Activated CD8-positive, alpha-beta memory T cell treated with anti-CD3 and anti-CD28 coated beads for 48 hours (primary cell): ENCODE data around the gene CFTR.
"Not testable (repeated sequence)": the region's sequence is repeated elsewhere in the genome, so short reads cannot be mapped to it uniquely, and the experiment has no call there.

Source experiments
- DNase-seq, 3 experiments: peaks; one replicate each; pipeline ENCODE4 v3.0.0-alpha.2; 2020; ENCODE audit warnings: low read depth in 2 of 3, low spot score in 2 of 3

Gene CFTR

GRCh38 chr7:117479225-117480054, at the start of gene CFTR:
Gene CFTR, plus strand, starts transcription at chr7:117480025. Its CDS starts 70 bp downstream, at chr7:117480095.
- DNase-seq: no peak

GRCh38 chr7:117435475-117436043, 44.3 kb upstream of the CFTR start:
- no peak for DNase-seq

- no peak for DNase-seq
Measured at GRCh38 chr7:117444646-117445045, 35.2 kb upstream of the CFTR start.

GRCh38 chr7:117445206-117445605, 34.6 kb upstream of the CFTR start:
- DNase-seq: no peak

GRCh38 chr7:117446220-117446815, 33.5 kb upstream of the CFTR start:
- no peak for DNase-seq

GRCh38 chr7:117448655-117449054, 31.2 kb upstream of the CFTR start:
- no peak for DNase-seq

GRCh38 chr7:117458977-117459583, 20.7 kb upstream of the CFTR start:
- no peak for DNase-seq

GRCh38 chr7:117459735-117460134, 20.1 kb upstream of the CFTR start:
- no peak for DNase-seq

- DNase-seq: not testable (repeated sequence)
Measured at GRCh38 chr7:117460815-117461214, 19.0 kb upstream of the CFTR start.

GRCh38 chr7:117468174-117468573, 11.7 kb upstream of the CFTR start:
- no peak for DNase-seq

- no peak for DNase-seq
Measured at GRCh38 chr7:117470777-117471176, 9.0 kb upstream of the CFTR start.

GRCh38 chr7:117472335-117472734, 7.5 kb upstream of the CFTR start:
- DNase-seq: no peak

- no peak for DNase-seq
Measured at GRCh38 chr7:117476557-117477215, 3.1 kb upstream of the CFTR start.

- DNase-seq: no peak
Measured at GRCh38 chr7:117478836-117479224, 995 bp upstream of the CFTR start.

- no peak for DNase-seq
Measured at GRCh38 chr7:117480055-117480362, 184 bp downstream of the CFTR start.

- no peak for DNase-seq
Measured at GRCh38 chr7:117480978-117481377, 1.2 kb downstream of the CFTR start.

GRCh38 chr7:117485118-117485620, 5.3 kb downstream of the CFTR start:
- DNase-seq: no peak

- DNase-seq: no peak
Measured at GRCh38 chr7:117489016-117489415, 9.2 kb downstream of the CFTR start.

GRCh38 chr7:117489430-117489829, 9.6 kb downstream of the CFTR start:
- DNase-seq: no peak

GRCh38 chr7:117489911-117490310, 10.1 kb downstream of the CFTR start:
- DNase-seq: no peak

- DNase-seq: no peak
Measured at GRCh38 chr7:117492649-117493048, 12.8 kb downstream of the CFTR start.
